Nephron progenitor cell (in vitro differentiated cells): ENCODE measurements around the gene TEK.

Experiments
- DNase-seq: peaks from one replicate; pipeline ENCODE4 v3.0.0; 2021
- H3K27ac Mint-ChIP-seq: 2 replicates; pipeline ENCODE4 v1.8.0; 2021; ENCODE audit warnings: mild to moderate bottlenecking, moderate library complexity, mixed read lengths
- H3K27me3 Mint-ChIP-seq: 2 replicates; pipeline ENCODE4 v1.8.0; 2021; ENCODE audit warnings: mild to moderate bottlenecking, low read depth, mixed read lengths; ENCODE audit not compliant: poor library complexity
- H3K36me3 Mint-ChIP-seq: 2 replicates; pipeline ENCODE4 v1.8.0; 2021; ENCODE audit warnings: low read depth, mixed read lengths
- H3K4me1 Mint-ChIP-seq: 2 replicates; pipeline ENCODE4 v1.8.0; 2021; ENCODE audit warnings: mixed read lengths
- H3K4me3 Mint-ChIP-seq: 2 replicates; pipeline ENCODE4 v1.8.0; 2021; ENCODE audit warnings: mild to moderate bottlenecking, moderate library complexity, mixed read lengths
- H3K9me3 Mint-ChIP-seq: 2 replicates; pipeline ENCODE4 v1.8.0; 2021; ENCODE audit warnings: mild to moderate bottlenecking, moderate library complexity, mixed read lengths
- TF ChIP-seq, protein P1 (sequence below): fragments of 200-600 bp; sonication (generic); IDR thresholded peaks from 2 replicates; pipeline ENCODE4 v1.5.0; 2021; ENCODE audit warnings: antibody characterized with exemption

TEK gene

DNA sequence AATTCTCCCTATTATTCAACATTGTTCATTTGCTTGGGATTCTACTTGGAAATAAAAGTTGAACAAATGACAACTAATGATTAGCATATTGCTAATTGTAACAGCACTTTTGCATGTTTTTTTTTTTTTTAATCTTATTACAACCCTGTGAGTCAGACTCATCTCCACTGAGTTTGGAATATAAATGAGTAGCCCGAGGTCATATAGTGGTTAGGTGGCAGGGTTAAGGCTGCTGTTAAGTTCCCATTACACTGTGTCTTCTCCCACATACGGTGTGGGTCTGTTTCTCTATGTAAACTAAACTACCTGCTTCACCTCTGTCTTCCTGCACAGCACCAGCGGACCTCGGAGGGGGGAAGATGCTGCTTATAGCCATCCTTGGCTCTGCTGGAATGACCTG is 95.6 kb downstream of the TEK start:
- no peaks in the 10 kb centered on the region for H3K4me1 Mint-ChIP-seq

DNA sequence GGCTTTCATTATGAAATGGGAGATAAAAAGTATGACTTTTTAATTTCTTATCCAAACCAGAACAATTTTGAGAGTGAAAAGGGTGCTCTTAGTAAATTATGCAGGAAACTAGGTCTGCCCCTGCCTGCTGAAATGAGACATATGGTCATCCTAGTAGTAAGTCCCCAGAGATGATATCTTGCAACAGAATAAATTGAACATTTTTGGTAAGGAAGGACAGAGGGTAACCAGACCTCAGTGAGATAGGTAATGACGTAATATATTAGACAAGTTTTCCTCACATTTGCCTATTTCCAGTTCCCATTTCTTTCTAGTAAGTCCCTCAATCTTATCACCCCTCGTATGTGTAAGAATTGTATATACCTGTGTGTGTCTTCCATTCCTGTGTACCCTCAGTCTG is 96.2 kb downstream of the TEK start:
- Mint-ChIP-seq H3K4me3 (no peak overlapping the region), H3K27ac (no peak overlapping the region), H3K36me3 (no peaks in the 10 kb centered on the region), H3K27me3 (peaks cover 3% of the 10 kb centered on the region), H3K4me1 (peaks cover 3% of the 10 kb centered on the region), H3K9me3 (no peaks in the 10 kb centered on the region)
- no peak for DNase-seq
- TF ChIP-seq, protein P1, sequence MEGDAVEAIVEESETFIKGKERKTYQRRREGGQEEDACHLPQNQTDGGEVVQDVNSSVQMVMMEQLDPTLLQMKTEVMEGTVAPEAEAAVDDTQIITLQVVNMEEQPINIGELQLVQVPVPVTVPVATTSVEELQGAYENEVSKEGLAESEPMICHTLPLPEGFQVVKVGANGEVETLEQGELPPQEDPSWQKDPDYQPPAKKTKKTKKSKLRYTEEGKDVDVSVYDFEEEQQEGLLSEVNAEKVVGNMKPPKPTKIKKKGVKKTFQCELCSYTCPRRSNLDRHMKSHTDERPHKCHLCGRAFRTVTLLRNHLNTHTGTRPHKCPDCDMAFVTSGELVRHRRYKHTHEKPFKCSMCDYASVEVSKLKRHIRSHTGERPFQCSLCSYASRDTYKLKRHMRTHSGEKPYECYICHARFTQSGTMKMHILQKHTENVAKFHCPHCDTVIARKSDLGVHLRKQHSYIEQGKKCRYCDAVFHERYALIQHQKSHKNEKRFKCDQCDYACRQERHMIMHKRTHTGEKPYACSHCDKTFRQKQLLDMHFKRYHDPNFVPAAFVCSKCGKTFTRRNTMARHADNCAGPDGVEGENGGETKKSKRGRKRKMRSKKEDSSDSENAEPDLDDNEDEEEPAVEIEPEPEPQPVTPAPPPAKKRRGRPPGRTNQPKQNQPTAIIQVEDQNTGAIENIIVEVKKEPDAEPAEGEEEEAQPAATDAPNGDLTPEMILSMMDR: no peak

More for the DNA sequence above, 95.6 kb downstream of the TEK start:
- no peak overlapping the region for H3K27ac Mint-ChIP-seq
- H3K4me3 Mint-ChIP-seq: no peak overlapping the region
- peaks cover 3% of the 10 kb centered on the region for H3K27me3 Mint-ChIP-seq
- TF ChIP-seq, protein P1: no peak
- no peaks in the 10 kb centered on the region for H3K36me3 Mint-ChIP-seq
- no peaks in the 10 kb centered on the region for H3K9me3 Mint-ChIP-seq
- DNase-seq: no peak

DNA sequence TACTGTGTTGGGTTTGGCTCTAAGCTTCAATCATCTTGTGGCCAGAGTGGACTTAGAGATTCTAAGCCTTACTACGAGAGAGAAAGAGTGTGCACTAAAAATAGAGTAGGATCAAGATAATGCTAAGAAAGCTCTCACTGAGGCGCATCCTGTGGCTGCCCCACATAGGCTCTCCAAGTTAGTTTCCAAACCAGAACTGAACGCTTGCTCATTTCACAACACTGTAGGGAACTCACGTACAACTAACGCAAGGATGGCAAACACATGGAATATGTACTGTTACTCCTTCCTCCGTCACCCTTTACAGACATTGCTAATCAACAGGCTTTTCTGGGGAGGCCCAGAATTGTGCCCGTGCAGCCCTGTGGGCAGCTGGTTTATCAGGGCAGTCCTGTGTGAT is 97.0 kb downstream of the TEK start:
- TF ChIP-seq, protein P1: no peak
- H3K36me3 Mint-ChIP-seq: no peaks in the 10 kb centered on the region
- DNase-seq: no peak
- H3K27ac Mint-ChIP-seq: no peak overlapping the region
- peaks cover 5% of the 10 kb centered on the region for H3K4me1 Mint-ChIP-seq
- H3K9me3 Mint-ChIP-seq: no peaks in the 10 kb centered on the region
- peaks cover 3% of the 10 kb centered on the region for H3K27me3 Mint-ChIP-seq
- no peak overlapping the region for H3K4me3 Mint-ChIP-seq

DNA sequence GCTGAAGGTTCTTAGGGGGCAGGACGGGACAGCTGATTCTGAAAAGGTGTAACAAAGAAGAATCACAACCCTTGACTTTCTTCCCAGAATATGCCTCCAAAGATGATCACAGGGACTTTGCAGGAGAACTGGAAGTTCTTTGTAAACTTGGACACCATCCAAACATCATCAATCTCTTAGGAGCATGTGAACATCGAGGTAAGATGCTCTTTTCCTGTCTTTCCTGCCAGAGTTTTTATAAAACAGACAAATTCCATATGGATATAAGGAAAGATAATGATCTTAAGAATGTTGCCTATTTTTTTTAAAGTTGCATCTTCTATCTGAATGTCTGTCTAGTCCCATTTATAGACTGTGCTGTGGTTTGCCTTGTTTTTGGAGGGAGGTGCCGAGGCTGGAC is 100.0 kb downstream of the TEK start:
- H3K4me3 Mint-ChIP-seq: no peak overlapping the region

DNA sequence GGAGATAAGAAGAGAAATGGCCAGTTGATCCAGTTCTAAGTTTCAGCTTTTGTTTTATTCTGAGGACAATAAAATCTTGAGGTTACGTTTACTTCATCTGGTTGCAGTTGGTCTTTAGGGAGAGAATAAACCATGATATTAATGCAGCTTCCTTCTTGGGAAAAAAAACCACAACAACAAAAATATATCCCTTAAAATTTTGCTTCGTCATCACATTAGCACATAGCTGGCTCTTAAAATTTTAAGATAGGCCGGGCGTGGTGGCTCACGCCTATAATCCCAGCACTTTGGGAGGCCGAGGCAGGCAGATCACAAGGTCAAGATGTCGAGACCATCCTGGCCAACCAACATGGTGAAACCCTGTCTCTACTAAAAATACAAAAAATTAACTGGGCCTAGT is 101.6 kb downstream of the TEK start:
- TF ChIP-seq, protein P1: no peak
- H3K4me3 Mint-ChIP-seq: no peak overlapping the region
- H3K4me1 Mint-ChIP-seq: peaks cover 5% of the 10 kb centered on the region
- DNase-seq: no peak
- peaks cover 3% of the 10 kb centered on the region for H3K27me3 Mint-ChIP-seq
- no peaks in the 10 kb centered on the region for H3K36me3 Mint-ChIP-seq
- H3K27ac Mint-ChIP-seq: no peak overlapping the region
- H3K9me3 Mint-ChIP-seq: no peaks in the 10 kb centered on the region

More for the DNA sequence above, 100.0 kb downstream of the TEK start:
- no peak for DNase-seq
- H3K27ac Mint-ChIP-seq: no peak overlapping the region
- peaks cover 3% of the 10 kb centered on the region for H3K27me3 Mint-ChIP-seq
- H3K9me3 Mint-ChIP-seq: no peaks in the 10 kb centered on the region
- H3K36me3 Mint-ChIP-seq: no peaks in the 10 kb centered on the region
- TF ChIP-seq, protein P1: no peak
- H3K4me1 Mint-ChIP-seq: peaks cover 5% of the 10 kb centered on the region

DNA sequence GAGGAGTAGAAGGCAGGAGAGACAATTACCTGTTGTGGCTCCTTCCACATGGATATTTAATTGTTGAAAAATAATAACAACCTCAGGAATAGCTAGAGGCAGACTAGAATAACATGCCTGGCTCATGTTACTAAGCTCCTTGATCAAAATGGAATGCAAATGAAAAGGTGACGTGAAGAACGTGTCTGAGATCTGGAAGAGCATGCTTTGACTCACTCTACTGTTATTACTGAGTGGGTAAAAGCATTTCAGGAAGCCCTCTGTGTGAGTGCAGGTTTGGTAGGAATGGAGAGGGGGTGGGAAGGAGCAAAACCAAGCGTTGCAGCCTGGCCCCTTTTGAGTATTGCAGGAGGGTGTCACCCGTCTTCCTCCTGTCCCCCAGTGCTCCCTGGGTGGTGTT is 103.2 kb downstream of the TEK start:
- H3K4me1 Mint-ChIP-seq: peaks cover 5% of the 10 kb centered on the region
- no peak overlapping the region for H3K4me3 Mint-ChIP-seq
- H3K27ac Mint-ChIP-seq: no peak overlapping the region
- TF ChIP-seq, protein P1: no peak
- no peaks in the 10 kb centered on the region for H3K9me3 Mint-ChIP-seq
- no peaks in the 10 kb centered on the region for H3K36me3 Mint-ChIP-seq
- H3K27me3 Mint-ChIP-seq: peaks cover 3% of the 10 kb centered on the region
- DNase-seq: no peak
